LNCAP (cell line): Measurements from ENCODE around the gene TRIM46.

Experiments used
- CTCF ChIP-seq: fragments of 450-650 bp; IDR thresholded peaks from 2 replicates; pipeline ENCODE4 v1.5.1; 2017; ENCODE audit warnings: mild to moderate bottlenecking

TRIM46 gene

GRCh38 chr1:155145491-155145890, 28.2 kb upstream of the TRIM46 start:
- TF ChIP-seq CTCF: no peak

GRCh38 chr1:155158991-155159390, 14.7 kb upstream of the TRIM46 start:
- TF ChIP-seq CTCF: no peak

GRCh38 chr1:155160128-155160527, 13.5 kb upstream of the TRIM46 start:
- no peak for TF ChIP-seq CTCF

GRCh38 chr1:155166051-155166470, 7.6 kb upstream of the TRIM46 start:
- no peak for TF ChIP-seq CTCF

- TF ChIP-seq CTCF: no peak
Measured at GRCh38 chr1:155166471-155167165, 7.0 kb upstream of the TRIM46 start.

GRCh38 chr1:155167166-155168104, 6.2 kb upstream of the TRIM46 start:
- TF ChIP-seq CTCF: peak; percentile 90

- TF ChIP-seq CTCF: no peak
Measured at GRCh38 chr1:155168456-155169210, 5.0 kb upstream of the TRIM46 start.
